Astrocyte (in vitro differentiated cells and primary cell): Measurements from ENCODE around the gene SAMHD1. TPM values are rescaled to one million over a fixed set of nuclear protein-coding genes. Genes with fewer than 3 reads are reported as not detected.

Experiments used
- DNase-seq: peaks from one replicate; pipeline ENCODE4 v3.0.0-alpha.2; 2010; ENCODE audit warnings: low read depth
- FAIRE-seq: peaks from 2 replicates; lab custom pipeline; 2011; peaks lifted over from hg19 to GRCh38; lab: Jason Lieb, UNC
- H2AFZ ChIP-seq: 2 replicates; pipeline ENCODE4 v1.6.0; 2012; ENCODE audit warnings: low read depth, low read length, inconsistent platforms
- H3K27ac ChIP-seq: 2 replicates; pipeline ENCODE4 v1.5.1; 2011; ENCODE audit warnings: low read depth, low read length, inconsistent platforms
- H3K27me3 ChIP-seq: 2 replicates; pipeline ENCODE4 v1.6.0; 2011; ENCODE audit warnings: low read length, inconsistent platforms; ENCODE audit not compliant: insufficient read depth
- H3K36me3 ChIP-seq: 2 replicates; pipeline ENCODE4 v1.5.1; 2011; ENCODE audit warnings: low read length, inconsistent platforms; ENCODE audit not compliant: insufficient read depth
- H3K4me1 ChIP-seq: 2 replicates; pipeline ENCODE4 v1.5.1; 2011; ENCODE audit warnings: low read length, inconsistent platforms; ENCODE audit not compliant: insufficient read depth
- H3K4me2 ChIP-seq: 2 replicates; pipeline ENCODE4 v1.6.0; 2012; ENCODE audit warnings: low read length, inconsistent platforms
- H3K4me3 ChIP-seq: 2 replicates; pipeline ENCODE4 v1.5.1; 2011; ENCODE audit warnings: low read depth, mild to moderate bottlenecking, low read length, inconsistent platforms; ENCODE audit not compliant: insufficient read depth
- H3K79me2 ChIP-seq: 2 replicates; pipeline ENCODE4 v1.6.0; 2012; ENCODE audit warnings: mild to moderate bottlenecking, low read length, inconsistent platforms; ENCODE audit not compliant: insufficient read depth
- H3K9ac ChIP-seq: 2 replicates; pipeline ENCODE4 v1.6.0; 2012; ENCODE audit warnings: mild to moderate bottlenecking, low read length, inconsistent platforms
- H3K9me3 ChIP-seq: 2 replicates; pipeline ENCODE4 v1.5.1; 2012; ENCODE audit warnings: low read depth, mild to moderate bottlenecking, low read length, inconsistent platforms; ENCODE audit not compliant: insufficient read depth
- H4K20me1 ChIP-seq: 2 replicates; pipeline ENCODE4 v1.6.0; 2012; ENCODE audit warnings: low read length, inconsistent platforms; ENCODE audit not compliant: insufficient read depth
- H3K27ac Mint-ChIP-seq: one replicate; pipeline ENCODE4 v1.8.0; 2021; ENCODE audit warnings: mild to moderate bottlenecking, mixed read lengths; ENCODE audit not compliant: unreplicated experiment
- H3K27me3 Mint-ChIP-seq: one replicate; pipeline ENCODE4 v1.8.0; 2021; ENCODE audit warnings: low read depth, mixed read lengths; ENCODE audit not compliant: unreplicated experiment
- H3K36me3 Mint-ChIP-seq: one replicate; pipeline ENCODE4 v1.8.0; 2021; ENCODE audit warnings: low read depth, mixed read lengths; ENCODE audit not compliant: unreplicated experiment
- H3K4me1 Mint-ChIP-seq: one replicate; pipeline ENCODE4 v1.8.0; 2021; ENCODE audit warnings: low read depth, mixed read lengths; ENCODE audit not compliant: unreplicated experiment
- H3K4me3 Mint-ChIP-seq: one replicate; pipeline ENCODE4 v1.8.0; 2021; ENCODE audit warnings: mild to moderate bottlenecking, moderate library complexity, mixed read lengths; ENCODE audit not compliant: unreplicated experiment
- H3K9me3 Mint-ChIP-seq: one replicate; pipeline ENCODE4 v1.8.0; 2021; ENCODE audit warnings: mild to moderate bottlenecking, mixed read lengths; ENCODE audit not compliant: unreplicated experiment
- EZH2 ChIP-seq: IDR thresholded peaks from 2 replicates; pipeline ENCODE4 v1.6.1; 2012; ENCODE audit warnings: mild to moderate bottlenecking, low read length, inconsistent platforms; ENCODE audit not compliant: insufficient read depth
- total RNA-seq: library from RNA; stranded (reverse); gene quantifications from 2 replicates; pipeline ENCODE4 v1.2.1, GENCODE V29; 2021
- TF ChIP-seq, protein P1 (sequence below): IDR thresholded peaks from 2 replicates; pipeline ENCODE4 v1.5.1; 2011; ENCODE audit warnings: low read depth, mild to moderate bottlenecking, inconsistent platforms, low read length, moderate library complexity; ENCODE audit not compliant: insufficient read depth

SAMHD1 gene
- total RNA-seq, 1 donor from 2014 or later: 99.7 TPM

DNA sequence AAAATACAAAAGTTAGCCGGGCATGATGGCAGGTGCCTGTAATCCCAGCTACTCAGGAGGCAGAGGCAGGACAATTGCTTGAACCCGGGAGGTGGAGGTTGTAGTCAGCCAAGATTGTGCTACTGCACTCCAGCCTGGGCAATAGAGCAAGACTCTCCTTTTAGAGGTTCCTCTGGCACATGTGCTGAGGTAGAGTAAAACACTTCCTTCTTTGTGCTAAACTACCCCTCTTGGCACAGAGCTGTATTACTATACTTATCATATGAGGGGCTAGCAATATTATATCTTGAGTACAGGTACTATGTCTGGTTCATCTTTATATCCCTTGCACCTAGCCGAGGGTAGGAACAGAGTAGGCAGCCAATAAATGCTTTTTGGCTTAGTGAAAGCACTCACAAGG is 40.2 kb upstream of the SAMHD1 start:
- Histone ChIP-seq H2AFZ (no peak overlapping the region), H3K27ac (no peak overlapping the region), H3K79me2 (no peaks in the 10 kb centered on the region), H3K27me3 (no peaks in the 10 kb centered on the region), H3K4me2 (no peak overlapping the region), H3K4me1 (no peaks in the 10 kb centered on the region), H4K20me1 (no peaks in the 10 kb centered on the region), H3K9me3 (no peaks in the 10 kb centered on the region), H3K36me3 (no peaks in the 10 kb centered on the region), H3K9ac (no peak overlapping the region), H3K4me3 (no peak overlapping the region)
- peaks cover 15% of the 10 kb centered on the region for H3K9me3 Mint-ChIP-seq
- no peak for DNase-seq
- TF ChIP-seq, protein P1, sequence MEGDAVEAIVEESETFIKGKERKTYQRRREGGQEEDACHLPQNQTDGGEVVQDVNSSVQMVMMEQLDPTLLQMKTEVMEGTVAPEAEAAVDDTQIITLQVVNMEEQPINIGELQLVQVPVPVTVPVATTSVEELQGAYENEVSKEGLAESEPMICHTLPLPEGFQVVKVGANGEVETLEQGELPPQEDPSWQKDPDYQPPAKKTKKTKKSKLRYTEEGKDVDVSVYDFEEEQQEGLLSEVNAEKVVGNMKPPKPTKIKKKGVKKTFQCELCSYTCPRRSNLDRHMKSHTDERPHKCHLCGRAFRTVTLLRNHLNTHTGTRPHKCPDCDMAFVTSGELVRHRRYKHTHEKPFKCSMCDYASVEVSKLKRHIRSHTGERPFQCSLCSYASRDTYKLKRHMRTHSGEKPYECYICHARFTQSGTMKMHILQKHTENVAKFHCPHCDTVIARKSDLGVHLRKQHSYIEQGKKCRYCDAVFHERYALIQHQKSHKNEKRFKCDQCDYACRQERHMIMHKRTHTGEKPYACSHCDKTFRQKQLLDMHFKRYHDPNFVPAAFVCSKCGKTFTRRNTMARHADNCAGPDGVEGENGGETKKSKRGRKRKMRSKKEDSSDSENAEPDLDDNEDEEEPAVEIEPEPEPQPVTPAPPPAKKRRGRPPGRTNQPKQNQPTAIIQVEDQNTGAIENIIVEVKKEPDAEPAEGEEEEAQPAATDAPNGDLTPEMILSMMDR: no peak
- TF ChIP-seq EZH2: no peak
- no peak for FAIRE-seq
- H3K4me1 Mint-ChIP-seq: no peaks in the 10 kb centered on the region
- no peak overlapping the region for H3K27ac Mint-ChIP-seq
- H3K36me3 Mint-ChIP-seq: no peaks in the 10 kb centered on the region
- H3K27me3 Mint-ChIP-seq: no peaks in the 10 kb centered on the region
- no peak overlapping the region for H3K4me3 Mint-ChIP-seq

DNA sequence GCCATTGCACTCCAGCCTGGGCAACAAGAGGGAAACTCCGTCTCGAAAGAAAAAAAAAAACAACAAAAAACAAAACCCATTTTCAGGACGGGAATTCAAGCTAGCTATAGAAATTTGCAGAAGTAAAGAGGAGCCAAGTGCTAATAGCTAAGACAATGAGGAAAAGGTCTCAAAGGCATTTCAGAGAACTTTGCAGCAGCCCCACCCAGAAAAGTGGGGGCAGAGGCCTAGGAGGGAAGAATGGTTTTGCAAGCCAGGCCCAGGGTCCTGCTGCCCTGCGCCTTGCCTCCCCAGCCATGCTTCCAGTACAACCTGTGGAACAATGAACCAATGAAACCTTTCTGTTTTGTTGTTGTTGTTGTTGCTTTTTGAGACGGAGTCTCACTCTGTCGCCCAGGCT is 38.3 kb upstream of the SAMHD1 start:
- Histone ChIP-seq H3K9me3 (no peaks in the 10 kb centered on the region), H3K9ac (no peak overlapping the region), H2AFZ (no peak overlapping the region), H3K27me3 (no peaks in the 10 kb centered on the region), H4K20me1 (no peaks in the 10 kb centered on the region), H3K36me3 (no peaks in the 10 kb centered on the region), H3K4me2 (no peak overlapping the region), H3K4me3 (no peak overlapping the region), H3K4me1 (no peaks in the 10 kb centered on the region), H3K27ac (no peak overlapping the region), H3K79me2 (no peaks in the 10 kb centered on the region)
- no peak for FAIRE-seq
- Mint-ChIP-seq H3K27me3 (no peaks in the 10 kb centered on the region), H3K27ac (no peak overlapping the region), H3K9me3 (peaks cover 9% of the 10 kb centered on the region), H3K4me1 (no peaks in the 10 kb centered on the region), H3K4me3 (no peak overlapping the region), H3K36me3 (no peaks in the 10 kb centered on the region)
- TF ChIP-seq, protein P1: no peak
- TF ChIP-seq EZH2: no peak
- DNase-seq: no peak

DNA sequence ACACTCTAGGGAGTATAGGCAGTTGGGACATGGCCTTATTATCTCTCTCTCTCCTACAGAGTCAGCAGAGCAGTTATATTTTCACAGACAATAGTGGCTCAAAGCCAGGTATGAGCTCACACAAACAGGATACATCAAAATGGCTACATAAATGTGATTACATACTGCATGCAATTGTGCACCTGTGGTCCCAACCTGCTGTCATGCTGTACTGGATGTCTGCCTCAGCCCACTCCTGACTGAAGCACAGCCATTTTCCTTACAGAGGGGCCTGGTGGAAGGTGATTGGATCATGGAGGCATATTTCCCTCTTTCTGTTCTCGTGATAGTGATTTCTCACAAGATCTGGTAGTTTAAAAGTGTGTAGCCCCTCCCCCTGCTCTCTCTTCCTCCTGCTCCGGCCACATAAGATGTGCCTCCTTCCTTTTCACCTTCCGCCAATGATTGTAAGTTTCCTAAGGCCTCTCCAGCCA is 37.0 kb upstream of the SAMHD1 start:
- Histone ChIP-seq H3K4me2 (no peak overlapping the region), H3K4me1 (no peaks in the 10 kb centered on the region), H3K9ac (no peak overlapping the region), H3K27ac (no peak overlapping the region), H3K36me3 (no peaks in the 10 kb centered on the region), H3K79me2 (no peaks in the 10 kb centered on the region), H2AFZ (peak overlapping the region; percentile 38), H3K27me3 (no peaks in the 10 kb centered on the region), H3K9me3 (no peaks in the 10 kb centered on the region), H4K20me1 (no peaks in the 10 kb centered on the region), H3K4me3 (no peak overlapping the region)
- DNase-seq: peak; percentile 16
- H3K4me3 Mint-ChIP-seq: no peak overlapping the region
- TF ChIP-seq EZH2: no peak
- TF ChIP-seq, protein P1: no peak
- H3K9me3 Mint-ChIP-seq: peaks cover 9% of the 10 kb centered on the region
- no peaks in the 10 kb centered on the region for H3K36me3 Mint-ChIP-seq
- no peak for FAIRE-seq
- no peak overlapping the region for H3K27ac Mint-ChIP-seq
- no peaks in the 10 kb centered on the region for H3K27me3 Mint-ChIP-seq
- H3K4me1 Mint-ChIP-seq: no peaks in the 10 kb centered on the region
